Retinal pigment epithelial cell (primary cell): ENCODE results near the gene CREB3L2.
"Not testable (repeated sequence)": the region's sequence is repeated elsewhere in the genome, so short reads cannot be mapped to it uniquely, and the experiment has no call there.

Experiments
- DNase-seq: peaks from one replicate; pipeline ENCODE4 v3.0.0-alpha.2; 2010; ENCODE audit warnings: low read depth
- H3K4me3 ChIP-seq: 2 replicates; pipeline ENCODE4 v1.5.1; 2011; ENCODE audit warnings: mild to moderate bottlenecking, low read length, control low read depth, moderate library complexity
- CTCF ChIP-seq: conservative IDR thresholded peaks from 2 replicates; pipeline ENCODE4 v1.5.1; 2011; ENCODE audit warnings: low read depth, low read length, control low read depth, inconsistent platforms

The CREB3L2 gene

GRCh38 chr7:137974766-137975165 lies 27.1 kb downstream of the CREB3L2 start:
- H3K4me3 ChIP-seq, result no peak overlapping the region
- no peak for TF ChIP-seq CTCF
- no peak for DNase-seq

GRCh38 chr7:137970253-137970975 lies 31.5 kb downstream of the CREB3L2 start:
- no peak for TF ChIP-seq CTCF
- DNase-seq, result peak; percentile 91
- no peak overlapping the region for H3K4me3 ChIP-seq

- no peak for TF ChIP-seq CTCF
- DNase-seq, result no peak
- H3K4me3 ChIP-seq, result no peak overlapping the region
Observed at GRCh38 chr7:137969828-137970227, 32.1 kb downstream of the CREB3L2 start.

- TF ChIP-seq CTCF, result no peak
- DNase-seq, result no peak
- no peak overlapping the region for H3K4me3 ChIP-seq
Observed at GRCh38 chr7:137968890-137969289, 33.0 kb downstream of the CREB3L2 start.

- DNase-seq, H3K4me3 ChIP-seq: not testable (repeated sequence)
Observed at GRCh38 chr7:137968339-137968738, 33.5 kb downstream of the CREB3L2 start.

- H3K4me3 ChIP-seq, result no peak overlapping the region
Observed at GRCh38 chr7:137967143-137968018, 34.5 kb downstream of the CREB3L2 start.

More at GRCh38 chr7:137967143-137968018, 34.5 kb downstream of the CREB3L2 start:
- DNase-seq, result peak; percentile 97
- no peak for TF ChIP-seq CTCF
